ENCODE measurements around the gene HES2.
A peak's percentile ranks its signal among the peaks of the same experiment; 100 is the strongest.
"Not testable (repeated sequence)": the region's sequence is repeated elsewhere in the genome, so short reads cannot be mapped to it uniquely, and the experiment has no call there.

HES2 gene

GRCh38 chr1:6384135-6384534 lies 35.6 kb downstream of the HES2 start:
- FAIRE-seq, result no peak

GRCh38 chr1:6380037-6380436 lies 39.7 kb downstream of the HES2 start:
- no peak for FAIRE-seq

GRCh38 chr1:6378096-6378746 lies 41.5 kb downstream of the HES2 start:
- no peak for FAIRE-seq

GRCh38 chr1:6373961-6374720 lies 45.6 kb downstream of the HES2 start:
- FAIRE-seq, result no peak

DNA sequence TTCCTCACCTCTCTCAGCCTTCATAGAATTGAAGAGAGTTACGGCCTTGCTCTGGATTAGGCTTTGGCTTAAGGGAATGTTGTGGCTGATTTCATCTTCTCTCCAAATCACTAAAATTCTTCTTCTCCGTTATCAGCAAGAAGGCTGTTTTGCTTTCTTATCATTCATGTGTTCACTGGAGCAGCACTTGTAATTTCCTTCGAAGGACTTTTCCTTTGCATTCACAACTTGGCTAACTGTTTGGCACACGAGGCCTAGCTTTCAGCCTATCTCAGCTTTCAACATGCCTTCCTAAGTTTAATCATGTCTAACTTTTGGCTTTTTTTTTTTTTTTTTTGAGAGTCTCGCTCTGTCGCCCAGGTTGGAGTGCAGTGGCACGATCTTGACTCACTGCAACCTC lies 47.5 kb downstream of the HES2 start:
- FAIRE-seq, result not testable (repeated sequence)

- FAIRE-seq, result no peak
Observed at GRCh38 chr1:6370006-6370405, 49.7 kb downstream of the HES2 start.

GRCh38 chr1:6367381-6368012 lies 52.2 kb downstream of the HES2 start:
- no peak for FAIRE-seq

- no peak for FAIRE-seq
Observed at GRCh38 chr1:6365047-6365446, 54.7 kb downstream of the HES2 start.

- peak; percentile 72 for FAIRE-seq
Observed at GRCh38 chr1:6363085-6363884, 56.4 kb downstream of the HES2 start.

Data from endometrium (tissue), 2 donors.